NB4 (cell line): ENCODE measurements around the gene LRRN3.

Source experiments
- DNase-seq: peaks from one replicate; pipeline ENCODE4 v3.0.0; 2010; ENCODE audit warnings: low read depth
- H3K4me3 ChIP-seq: one replicate; pipeline ENCODE4 v1.5.1; 2011; ENCODE audit warnings: mild to moderate bottlenecking, low read depth, low read length, moderate library complexity
- CTCF ChIP-seq: IDR thresholded peaks from one replicate; pipeline ENCODE4 v1.5.1; 2012; ENCODE audit warnings: low read depth, low read length
- MAX ChIP-seq: IDR thresholded peaks from 2 replicates; pipeline ENCODE4 v1.6.1; 2011; ENCODE audit warnings: low read depth, low read length
- MYC ChIP-seq: IDR thresholded peaks from 2 replicates; pipeline ENCODE4 v1.6.1; 2011; ENCODE audit warnings: low read depth, low read length
- POLR2A ChIP-seq: IDR thresholded peaks from 2 replicates; pipeline ENCODE4 v1.6.1; 2011; ENCODE audit warnings: mild to moderate bottlenecking; ENCODE audit not compliant: insufficient read length; ENCODE audit errors: extremely low read depth

The LRRN3 gene

DNA sequence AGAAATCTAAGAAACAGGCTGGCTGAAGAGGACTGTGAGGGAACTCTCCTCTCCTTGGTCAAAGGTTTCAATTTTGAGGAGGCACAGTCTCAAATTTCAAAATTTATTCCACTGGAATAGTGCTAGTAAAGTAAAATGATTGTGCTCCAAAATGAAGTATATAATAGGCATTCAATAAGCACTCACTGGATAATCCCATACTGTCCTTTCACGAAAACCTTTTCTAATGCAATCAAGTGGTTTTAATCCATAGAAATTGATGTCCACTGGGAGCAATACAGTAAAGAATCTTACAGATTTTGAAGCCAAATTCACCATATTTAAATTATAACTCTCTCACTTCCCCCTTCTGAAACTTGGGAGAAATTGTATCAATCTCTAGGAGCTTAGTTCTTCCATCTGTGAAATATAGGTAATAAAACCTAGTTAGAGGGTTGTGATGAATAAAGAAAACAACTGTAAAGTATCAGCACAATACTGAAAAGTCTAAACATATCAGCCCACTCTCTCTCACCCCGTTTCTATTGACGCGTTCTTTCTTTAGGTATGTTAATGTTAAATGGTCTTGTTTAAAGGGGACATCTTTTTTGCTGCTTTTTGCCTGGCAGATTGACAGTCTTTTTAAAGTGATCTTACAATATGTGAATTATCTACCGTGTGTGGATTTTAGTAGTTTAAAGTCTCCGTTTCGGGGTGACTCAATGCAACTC lies 40.8 kb upstream of the LRRN3 start:
- TF ChIP-seq MAX (no peak), POLR2A (no peak), CTCF (no peak), MYC (no peak)
- no peak for DNase-seq
- H3K4me3 ChIP-seq = no peak overlapping the region

DNA sequence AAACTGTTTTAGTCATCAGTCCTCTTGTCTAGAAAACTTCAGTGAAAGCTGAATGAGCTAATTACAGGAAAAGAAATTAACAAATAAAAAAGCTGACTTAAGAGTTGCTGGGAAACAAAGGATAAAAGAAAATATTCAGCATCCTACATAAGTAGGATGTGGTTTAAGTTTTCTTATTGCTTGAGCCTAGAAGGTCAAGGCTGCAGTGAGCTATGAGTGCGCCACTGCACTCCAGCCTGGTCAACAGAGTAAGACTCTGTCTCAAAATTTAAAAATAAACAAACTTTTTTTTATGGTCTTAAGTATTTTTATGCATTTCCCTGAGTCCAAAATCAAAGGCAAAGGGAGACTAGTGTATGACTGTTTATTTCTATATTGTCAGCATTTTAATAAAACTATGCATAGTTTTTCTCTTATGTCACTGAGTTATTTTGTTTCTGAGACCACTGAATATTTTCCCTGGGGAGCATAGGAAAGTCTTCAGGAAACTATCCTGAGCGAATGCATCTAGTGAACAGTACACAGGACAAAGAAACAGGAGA lies 40.0 kb upstream of the LRRN3 start:
- DNase-seq = no peak
- no peak for TF ChIP-seq CTCF
- no peak for TF ChIP-seq MYC
- no peak for TF ChIP-seq POLR2A
- TF ChIP-seq MAX = no peak
- H3K4me3 ChIP-seq = no peak overlapping the region

DNA sequence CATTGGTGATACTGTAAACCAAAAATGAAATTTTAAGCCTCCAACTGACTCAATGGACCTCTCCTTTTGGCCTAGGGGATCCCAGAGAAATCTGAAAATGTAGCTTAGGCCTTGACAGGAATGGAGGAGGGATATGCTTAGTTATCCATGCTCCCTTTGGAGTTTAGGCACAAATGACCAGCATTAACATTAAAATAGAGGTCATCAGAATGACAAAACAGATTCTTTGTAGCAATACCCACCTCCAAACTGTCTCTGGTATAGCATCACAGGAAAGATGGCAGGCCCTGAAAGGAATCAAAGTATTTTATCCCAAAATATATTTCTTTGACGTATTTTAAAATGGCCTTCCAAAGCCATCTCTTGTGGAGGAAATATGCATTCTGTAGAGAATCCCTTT lies 39.1 kb upstream of the LRRN3 start:
- no peak overlapping the region for H3K4me3 ChIP-seq
- no peak for DNase-seq
- no peak for TF ChIP-seq MYC
- no peak for TF ChIP-seq CTCF
- TF ChIP-seq MAX = no peak
- no peak for TF ChIP-seq POLR2A

GRCh38 chr7:111053035-111053434 lies 37.9 kb upstream of the LRRN3 start:
- no peak overlapping the region for H3K4me3 ChIP-seq
- DNase-seq = no peak
- TF ChIP-seq MAX (no peak), MYC (no peak), POLR2A (no peak), CTCF (no peak)

DNA sequence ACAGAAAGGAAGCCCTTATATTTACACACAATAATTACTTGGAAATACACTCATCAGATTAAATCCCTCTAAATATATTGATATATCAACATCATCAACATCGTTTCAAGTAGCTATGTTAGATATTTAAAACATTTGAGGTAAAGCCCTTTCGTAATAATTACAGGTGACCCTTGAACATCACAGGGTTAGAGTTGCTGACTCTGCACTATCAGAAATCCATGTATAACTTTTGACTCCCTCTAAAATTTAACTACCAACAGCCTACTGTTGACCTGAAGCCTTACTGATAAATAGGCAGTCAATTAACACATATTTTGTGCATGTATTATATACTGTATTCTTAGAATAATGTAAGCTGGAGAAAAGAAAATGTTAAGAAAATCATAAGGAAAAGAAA lies 34.6 kb upstream of the LRRN3 start:
- TF ChIP-seq MYC (no peak), MAX (no peak), CTCF (no peak), POLR2A (no peak)
- no peak for DNase-seq
- no peak overlapping the region for H3K4me3 ChIP-seq
